CD8-positive, alpha-beta memory T cell (primary cell): ENCODE data around the gene GGT7. TPM values are rescaled to one million over a fixed set of nuclear protein-coding genes. Genes with fewer than 3 reads are reported as not detected.
A peak's percentile ranks its signal among the peaks of the same experiment; 100 is the strongest.

Experiments
- CTCF ChIA-PET: fragments of 350-600 bp; sonication (Branson Sonifier 250); formaldehyde crosslinking; loops from one replicate; lab custom pipeline; 2021; ENCODE audit warnings: antibody characterized with exemption; lab: Charles Lee
- POLR2A ChIA-PET: fragments of 350-600 bp; sonication (Branson Sonifier 250); formaldehyde crosslinking; loops from one replicate; lab custom pipeline; 2021; ENCODE audit warnings: antibody characterized with exemption; lab: Charles Lee
- DNase-seq, 5 donors: peaks; one replicate each; pipeline versions ENCODE4 v3.0.0 to v3.0.0-alpha.2; 2020 to 2022; ENCODE audit warnings: mixed read lengths in 1 of 5
- H3K27ac ChIP-seq: one replicate; pipeline ENCODE4 v1.7.0; 2013; ENCODE audit warnings: low read depth, mild to moderate bottlenecking, low read length, moderate library complexity
- H3K27me3 ChIP-seq: 2 replicates; pipeline ENCODE4 v1.7.0; 2013; ENCODE audit warnings: low read length, mild to moderate bottlenecking; ENCODE audit not compliant: insufficient read depth, poor library complexity, severe bottlenecking
- H3K36me3 ChIP-seq: 2 replicates; pipeline ENCODE4 v1.7.0; 2013; ENCODE audit warnings: mild to moderate bottlenecking, low read length, moderate library complexity; ENCODE audit not compliant: insufficient read depth
- H3K4me1 ChIP-seq: 2 replicates; pipeline ENCODE4 v1.7.0; 2013; ENCODE audit warnings: mild to moderate bottlenecking, low read length, moderate library complexity; ENCODE audit not compliant: insufficient read depth
- H3K4me3 ChIP-seq: 2 replicates; pipeline ENCODE4 v1.7.0; 2013; ENCODE audit warnings: mild to moderate bottlenecking, low read length
- H3K9me3 ChIP-seq: 2 replicates; pipeline ENCODE4 v1.7.0; 2013; ENCODE audit warnings: mild to moderate bottlenecking, low read length
- H3K27ac Mint-ChIP-seq, 8 donors: one replicate each; pipeline ENCODE4 v1.8.0; 2020 to 2021; ENCODE audit warnings: mixed read lengths in 8 of 8, mild to moderate bottlenecking in 6 of 8, inconsistent platforms in 3 of 8, moderate library complexity in 3 of 8
- H3K27me3 Mint-ChIP-seq, 2 donors: one replicate each; pipeline ENCODE4 v1.8.0; 2020 to 2021; ENCODE audit warnings: mixed read lengths in 2 of 2, mild to moderate bottlenecking in 1 of 2, moderate library complexity in 1 of 2
- H3K36me3 Mint-ChIP-seq, 3 donors: one replicate each; pipeline ENCODE4 v1.8.0; 2020 to 2021; ENCODE audit warnings: mixed read lengths in 3 of 3, inconsistent platforms in 1 of 3, mild to moderate bottlenecking in 1 of 3
- H3K4me1 Mint-ChIP-seq, 3 donors: one replicate each; pipeline ENCODE4 v1.8.0; 2020 to 2021; ENCODE audit warnings: mixed read lengths in 3 of 3, inconsistent platforms in 1 of 3, mild to moderate bottlenecking in 1 of 3
- H3K4me3 Mint-ChIP-seq, 7 donors: one replicate each; pipeline ENCODE4 v1.8.0; 2020 to 2021; ENCODE audit warnings: mixed read lengths in 7 of 7, mild to moderate bottlenecking in 6 of 7, moderate library complexity in 4 of 7, inconsistent platforms in 2 of 7
- H3K9me3 Mint-ChIP-seq, 5 donors: one replicate each; pipeline ENCODE4 v1.8.0; 2020 to 2022; ENCODE audit warnings: mixed read lengths in 5 of 5, mild to moderate bottlenecking in 3 of 5, moderate library complexity in 2 of 5, inconsistent platforms in 1 of 5
- polyA plus RNA-seq: library from polyadenylated mRNA; unstranded; fragments of 300-500 nt; fragmentation: Illumina TruSeq; gene quantifications from one replicate; pipeline ENCODE4 v1.2.3, GENCODE V29; 2021
- total RNA-seq, 2 experiments: library from RNA; stranded (reverse); gene quantifications; one replicate each; pipeline ENCODE4 v1.2.3, GENCODE V29; 2021

GGT7 gene
- total and polyA plus RNA-seq, 3 experiments from 2014 or later = 1.7 to 10.0 (median 8.2) TPM

GRCh38 chr20:34852298-34852697 lies 20.4 kb downstream of the GGT7 start:
- H3K36me3 ChIP-seq = peaks cover 14% of the 10 kb centered on the region

GRCh38 chr20:34850969-34851368 lies 21.7 kb downstream of the GGT7 start:
- Mint-ChIP-seq H3K27me3 (no peaks in the 10 kb centered on the region), H3K9me3 (no peaks in the 10 kb centered on the region), H3K4me3 (no peak overlapping the region), H3K4me1 (no peaks in the 10 kb centered on the region), H3K36me3 (peaks cover 0 to 54% (median 15%) of the 10 kb centered on the region in 3 donors), H3K27ac (no peak overlapping the region)
- Histone ChIP-seq H3K27ac (no peak overlapping the region), H3K4me1 (no peaks in the 10 kb centered on the region), H3K27me3 (no peaks in the 10 kb centered on the region), H3K4me3 (no peak overlapping the region), H3K36me3 (peaks cover 14% of the 10 kb centered on the region), H3K9me3 (no peaks in the 10 kb centered on the region)
- DNase-seq = no peak
- CTCF ChIA-PET = no interaction called here
- POLR2A ChIA-PET = no interaction called here

More at GRCh38 chr20:34852298-34852697, 20.4 kb downstream of the GGT7 start:
- Histone ChIP-seq H3K4me3 (no peak overlapping the region), H3K9me3 (no peaks in the 10 kb centered on the region), H3K27me3 (no peaks in the 10 kb centered on the region), H3K27ac (no peak overlapping the region), H3K4me1 (no peaks in the 10 kb centered on the region)
- H3K27ac Mint-ChIP-seq = no peak overlapping the region
- H3K36me3 Mint-ChIP-seq = peaks cover 0 to 59% (median 15%) of the 10 kb centered on the region in 3 donors
- peaks cover 0 to 3% of the 10 kb centered on the region in 2 donors for H3K27me3 Mint-ChIP-seq
- no peaks in the 10 kb centered on the region for H3K4me1 Mint-ChIP-seq
- H3K9me3 Mint-ChIP-seq = no peaks in the 10 kb centered on the region
- H3K4me3 Mint-ChIP-seq = no peak overlapping the region
- POLR2A ChIA-PET = no interaction called here
- DNase-seq = no peak
- CTCF ChIA-PET = interaction anchor here (0.9 kb wide), 1 partner anchor 19 kb away, joined by 3 read pairs; no protein-coding TSS in a partner anchor

GRCh38 chr20:34849778-34850177 lies 22.9 kb downstream of the GGT7 start:
- H3K4me3 Mint-ChIP-seq = no peak overlapping the region

GRCh38 chr20:34848597-34848996 lies 24.1 kb downstream of the GGT7 start:
- peaks cover 14% of the 10 kb centered on the region for H3K36me3 ChIP-seq
- no peaks in the 10 kb centered on the region for H3K4me1 ChIP-seq
- no peaks in the 10 kb centered on the region for H3K27me3 ChIP-seq
- DNase-seq = no peak
- CTCF ChIA-PET = interaction anchor here (0.7 to 1.2 kb wide), 2 partner anchors 24 to 107 kb away, joined by 3 read pairs; partner anchors contain the start of genes GSS and MYH7B
- no peak overlapping the region for H3K4me3 Mint-ChIP-seq
- H3K9me3 ChIP-seq = no peaks in the 10 kb centered on the region
- no peak overlapping the region for H3K4me3 ChIP-seq
- POLR2A ChIA-PET = no interaction called here
- no peaks in the 10 kb centered on the region for H3K27me3 Mint-ChIP-seq
- no peaks in the 10 kb centered on the region for H3K9me3 Mint-ChIP-seq
- H3K27ac ChIP-seq = no peak overlapping the region
- H3K27ac Mint-ChIP-seq = peak overlapping the region in 1 of 8 donors; percentile 35
- peaks cover 0 to 44% (median 9%) of the 10 kb centered on the region in 3 donors for H3K36me3 Mint-ChIP-seq
- H3K4me1 Mint-ChIP-seq = no peaks in the 10 kb centered on the region

More at GRCh38 chr20:34849778-34850177, 22.9 kb downstream of the GGT7 start:
- CTCF ChIA-PET = no interaction called here
- DNase-seq = no peak
- Histone ChIP-seq H3K4me3 (no peak overlapping the region), H3K9me3 (no peaks in the 10 kb centered on the region), H3K27ac (no peak overlapping the region), H3K4me1 (no peaks in the 10 kb centered on the region), H3K27me3 (no peaks in the 10 kb centered on the region), H3K36me3 (peaks cover 14% of the 10 kb centered on the region)
- Mint-ChIP-seq H3K27me3 (no peaks in the 10 kb centered on the region), H3K27ac (no peak overlapping the region), H3K9me3 (no peaks in the 10 kb centered on the region), H3K36me3 (peaks cover 0 to 49% (median 9%) of the 10 kb centered on the region in 3 donors), H3K4me1 (no peaks in the 10 kb centered on the region)
- POLR2A ChIA-PET = no interaction called here

GRCh38 chr20:34843421-34843820 lies 29.2 kb downstream of the GGT7 start:
- Mint-ChIP-seq H3K9me3 (no peaks in the 10 kb centered on the region), H3K4me1 (no peaks in the 10 kb centered on the region), H3K27ac (no peak overlapping the region), H3K36me3 (peaks cover 0 to 11% (median 2%) of the 10 kb centered on the region in 3 donors), H3K27me3 (peaks cover 5 to 22% of the 10 kb centered on the region in 2 donors), H3K4me3 (no peak overlapping the region)
- Histone ChIP-seq H3K27me3 (no peaks in the 10 kb centered on the region), H3K4me3 (no peak overlapping the region), H3K9me3 (no peaks in the 10 kb centered on the region), H3K36me3 (no peaks in the 10 kb centered on the region), H3K4me1 (no peaks in the 10 kb centered on the region), H3K27ac (no peak overlapping the region)
- CTCF ChIA-PET = no interaction called here
- POLR2A ChIA-PET = no interaction called here
- no peak for DNase-seq

- Histone ChIP-seq H3K4me1 (no peaks in the 10 kb centered on the region), H3K27me3 (no peaks in the 10 kb centered on the region), H3K36me3 (no peaks in the 10 kb centered on the region), H3K9me3 (no peaks in the 10 kb centered on the region), H3K4me3 (no peak overlapping the region), H3K27ac (no peak overlapping the region)
- H3K36me3 Mint-ChIP-seq = peaks cover 0 to 7% (median 0%) of the 10 kb centered on the region in 3 donors
- ChIA-PET CTCF (no interaction called here), POLR2A (no interaction called here)
- H3K27me3 Mint-ChIP-seq = peaks cover 9 to 26% of the 10 kb centered on the region in 2 donors
- H3K9me3 Mint-ChIP-seq = no peaks in the 10 kb centered on the region
- no peak for DNase-seq
- no peak overlapping the region for H3K4me3 Mint-ChIP-seq
- H3K27ac Mint-ChIP-seq = no peak overlapping the region
- no peaks in the 10 kb centered on the region for H3K4me1 Mint-ChIP-seq
These were observed 30.5 kb downstream of the GGT7 start for GRCh38 chr20:34842143-34842542.

- no peak overlapping the region for H3K4me3 ChIP-seq
- Mint-ChIP-seq H3K27ac (no peak overlapping the region), H3K27me3 (peaks cover 13 to 27% of the 10 kb centered on the region in 2 donors), H3K4me3 (no peak overlapping the region), H3K36me3 (no peaks in the 10 kb centered on the region), H3K9me3 (no peaks in the 10 kb centered on the region), H3K4me1 (no peaks in the 10 kb centered on the region)
- H3K36me3 ChIP-seq = no peaks in the 10 kb centered on the region
- ChIA-PET POLR2A (interaction anchor here (0.6 kb wide), 1 partner anchor 90 kb away, joined by 3 read pairs; no protein-coding TSS in a partner anchor), CTCF (interaction anchor here (0.8 to 2.3 kb wide), 7 partner anchors 9 to 472 kb away, joined by 3 to 7 read pairs (median 4); partner anchors contain the start of genes GSS, MYH7B and NCOA6)
- peak in 2 of 5 donors; percentile 33 to 37 for DNase-seq
- no peaks in the 10 kb centered on the region for H3K4me1 ChIP-seq
- H3K27ac ChIP-seq = no peak overlapping the region
- H3K9me3 ChIP-seq = no peaks in the 10 kb centered on the region
- H3K27me3 ChIP-seq = no peaks in the 10 kb centered on the region
These were observed 38.2 kb downstream of the GGT7 start for GRCh38 chr20:34834459-34834893.

- H3K27ac ChIP-seq = no peak overlapping the region
- Mint-ChIP-seq H3K4me3 (no peak overlapping the region), H3K27ac (peak overlapping the region in 1 of 8 donors; percentile 27), H3K36me3 (peaks cover 0 to 2% (median 0%) of the 10 kb centered on the region in 3 donors), H3K4me1 (peaks cover 0 to 1% (median 0%) of the 10 kb centered on the region in 3 donors), H3K27me3 (peaks cover 9 to 17% of the 10 kb centered on the region in 2 donors), H3K9me3 (no peaks in the 10 kb centered on the region)
- H3K36me3 ChIP-seq = no peaks in the 10 kb centered on the region
- no peaks in the 10 kb centered on the region for H3K27me3 ChIP-seq
- H3K4me1 ChIP-seq = no peaks in the 10 kb centered on the region
- no peak for DNase-seq
- H3K4me3 ChIP-seq = no peak overlapping the region
- H3K9me3 ChIP-seq = no peaks in the 10 kb centered on the region
- ChIA-PET CTCF (interaction anchor here (1.5 kb wide), 1 partner anchor 264 kb away, joined by 4 read pairs; no protein-coding TSS in a partner anchor), POLR2A (no interaction called here)
These were observed 40.7 kb downstream of the GGT7 start for GRCh38 chr20:34831936-34832335.
